ENCODE data around the gene CR1.
"Not testable (repeated sequence)": the region's sequence is repeated elsewhere in the genome, so short reads cannot be mapped to it uniquely, and the experiment has no call there.

- not testable (repeated sequence) for TF ChIP-seq CTCF (conservative IDR thresholded peaks at IDR 0.05); ZFX (IDR thresholded peaks at IDR 0.05)
These were observed 77.1 kb downstream of the CR1 start for GRCh38 chr1:207573074-207573473.

Data from C4-2B (cell line).